CD1c-positive myeloid dendritic cell (primary cell): ENCODE measurements around the gene KCNG4.

Experiments
- DNase-seq: peaks from one replicate; pipeline ENCODE4 v3.0.0-alpha.2; 2016; ENCODE audit errors: extremely low spot score

KCNG4 gene

GRCh38 chr16:84239909-84240308, at the start of gene KCNG4:
Gene KCNG4, minus strand, starts transcription at chr16:84240012. Its CDS starts 2,527 bp downstream, at chr16:84237485.
- DNase-seq: no peak

- DNase-seq: no peak
Measured at GRCh38 chr16:84288902-84289301, 49.1 kb upstream of the KCNG4 start.

GRCh38 chr16:84286578-84287240, 46.9 kb upstream of the KCNG4 start:
- no peak for DNase-seq

GRCh38 chr16:84284154-84284722, 44.4 kb upstream of the KCNG4 start:
- no peak for DNase-seq

GRCh38 chr16:84283314-84284153, 43.7 kb upstream of the KCNG4 start:
- no peak for DNase-seq

- no peak for DNase-seq
Measured at GRCh38 chr16:84282533-84282932, 42.7 kb upstream of the KCNG4 start.

GRCh38 chr16:84281074-84281473, 41.3 kb upstream of the KCNG4 start:
- DNase-seq: no peak

GRCh38 chr16:84279881-84280280, 40.1 kb upstream of the KCNG4 start:
- no peak for DNase-seq

- DNase-seq: no peak
Measured at GRCh38 chr16:84278968-84279367, 39.2 kb upstream of the KCNG4 start.

- DNase-seq: no peak
Measured at GRCh38 chr16:84278333-84278732, 38.5 kb upstream of the KCNG4 start.

- DNase-seq: peak; percentile 71
Measured at GRCh38 chr16:84277244-84277823, 37.5 kb upstream of the KCNG4 start.

GRCh38 chr16:84275585-84276151, 35.9 kb upstream of the KCNG4 start:
- DNase-seq: no peak

- DNase-seq: no peak
Measured at GRCh38 chr16:84274515-84274914, 34.7 kb upstream of the KCNG4 start.

- DNase-seq: no peak
Measured at GRCh38 chr16:84272740-84273320, 33.0 kb upstream of the KCNG4 start.

- no peak for DNase-seq
Measured at GRCh38 chr16:84271866-84272265, 32.1 kb upstream of the KCNG4 start.

GRCh38 chr16:84271037-84271436, 31.2 kb upstream of the KCNG4 start:
- DNase-seq: no peak

- DNase-seq: no peak
Measured at GRCh38 chr16:84270531-84270930, 30.7 kb upstream of the KCNG4 start.

GRCh38 chr16:84270071-84270470, 30.3 kb upstream of the KCNG4 start:
- no peak for DNase-seq

GRCh38 chr16:84268291-84269040, 28.7 kb upstream of the KCNG4 start:
- no peak for DNase-seq

GRCh38 chr16:84267380-84267779, 27.6 kb upstream of the KCNG4 start:
- DNase-seq: no peak

GRCh38 chr16:84266451-84266850, 26.6 kb upstream of the KCNG4 start:
- peak; percentile 48 for DNase-seq
